D721Med (cell line): ENCODE results near the gene PIGO.

Experiments used
- DNase-seq: peaks from one replicate; pipeline ENCODE4 v3.0.0; 2011; ENCODE audit warnings: low spot score; ENCODE audit not compliant: insufficient read length
- FAIRE-seq: peaks from 2 replicates; lab custom pipeline; 2011; peaks lifted over from hg19 to GRCh38; lab: Jason Lieb, UNC
- CTCF ChIP-seq: IDR thresholded peaks from 2 replicates; pipeline ENCODE4 v1.5.1; 2012; ENCODE audit warnings: mild to moderate bottlenecking, control low read depth; ENCODE audit not compliant: insufficient read depth; ENCODE audit errors: missing control alignments

The PIGO gene

GRCh38 chr9:35070823-35071813, 25.3 kb downstream of the PIGO start:
- DNase-seq = no peak
- no peak for TF ChIP-seq CTCF
- no peak for FAIRE-seq

GRCh38 chr9:35069020-35069419, 27.4 kb downstream of the PIGO start:
- no peak for FAIRE-seq
- no peak for DNase-seq
- no peak for TF ChIP-seq CTCF

- TF ChIP-seq CTCF = no peak
- FAIRE-seq (no peak), DNase-seq (no peak)
Observed at GRCh38 chr9:35067056-35067455, 29.3 kb downstream of the PIGO start.

- no peak for FAIRE-seq
- no peak for TF ChIP-seq CTCF
Observed at GRCh38 chr9:35060548-35061207, 35.7 kb downstream of the PIGO start.

GRCh38 chr9:35059438-35059837, 37.0 kb downstream of the PIGO start:
- no peak for DNase-seq
- no peak for TF ChIP-seq CTCF
- no peak for FAIRE-seq

More at GRCh38 chr9:35060548-35061207, 35.7 kb downstream of the PIGO start:
- DNase-seq = no peak

- FAIRE-seq (no peak), DNase-seq (no peak)
- TF ChIP-seq CTCF = no peak
Observed at GRCh38 chr9:35057271-35057620, 39.1 kb downstream of the PIGO start.
